Transverse colon (tissue), 4 donors: ENCODE measurements around the gene HSPA2. TPM values are rescaled to one million over a fixed set of nuclear protein-coding genes. Genes with fewer than 3 reads are reported as not detected.

ENCODE experiments used
- DNase-seq: peaks from one replicate; pipeline ENCODE4 v3.0.0-alpha.2; 2019
- H3K27ac ChIP-seq, 4 donors: fragments of 200-600 bp; sonication (generic); 2 replicates each; pipeline ENCODE4 v1.5.1; 2016 to 2018; ENCODE audit warnings: inconsistent platforms in 4 of 4
- H3K27me3 ChIP-seq: fragments of 200-600 bp; sonication (generic); 2 replicates; pipeline ENCODE4 v1.5.1; 2017; ENCODE audit warnings: inconsistent platforms
- H3K36me3 ChIP-seq, 4 donors: fragments of 200-600 bp; sonication (generic); 2 replicates each; pipeline ENCODE4 v1.5.1; 2017 to 2019; ENCODE audit warnings: inconsistent platforms in 4 of 4
- H3K4me1 ChIP-seq, 4 donors: fragments of 200-600 bp; sonication (generic); 2 replicates each; pipeline ENCODE4 v1.5.1; 2017 to 2020; ENCODE audit warnings: inconsistent platforms in 4 of 4
- H3K4me3 ChIP-seq, 4 donors: fragments of 200-600 bp; sonication (generic); 1 replicate in 1 of 4; 2 replicates in 3 of 4; pipeline versions ENCODE4 v1.5.1 to v1.6.1; 2017 to 2019; ENCODE audit warnings: inconsistent platforms in 4 of 4
- H3K9me3 ChIP-seq, 2 donors: fragments of 200-600 bp; sonication (generic); 2 replicates each; pipeline ENCODE4 v1.5.1; 2017 to 2019; ENCODE audit warnings: inconsistent platforms in 2 of 2
- EP300 ChIP-seq: sonication (generic); formaldehyde crosslinking; IDR thresholded peaks from one replicate; pipeline ENCODE4 v1.6.1; 2017; ENCODE audit warnings: antibody characterized with exemption, low read depth
- POLR2A ChIP-seq: fragments of 450-650 bp; IDR thresholded peaks from one replicate; pipeline ENCODE4 v1.6.1; 2016; ENCODE audit warnings: antibody characterized with exemption, mild to moderate bottlenecking, moderate library complexity
- POLR2AphosphoS5 ChIP-seq, 3 donors: sonication (generic); formaldehyde crosslinking; IDR thresholded peaks; one replicate each; pipeline ENCODE4 v1.6.1; 2016; ENCODE audit warnings: antibody characterized with exemption in 3 of 3
- WGBS, 2 donors: methylation state at CpG; one replicate each; pipeline ENCODE4 v1.1.5; 2018; ENCODE audit warnings: low coverage in 1 of 2; 5-methylcytosine and 5-hydroxymethylcytosine counted together
- in situ Hi-C, 4 donors: fragments of 200-750 bp; cut with MboI; loops; one replicate each; pipeline versions ENCODE4 v1.15.0 to v1.15.1; 2017; ENCODE audit warnings: low sequenced_read_pairs in 3 of 4, low pct_ligation_motif_present in 1 of 4, low pct_unique_long_range_greater_than_20kb in 1 of 4
- intact Hi-C: fragments of 100-400 bp; cut with DNase I; formaldehyde crosslinking; loops from one replicate; pipeline ENCODE4 v1.15.1; 2023; ENCODE audit warnings: low total_unique reads
- total RNA-seq, 4 donors: library from RNA; depleted of rRNA; stranded (reverse); fragments of >200 nt; gene quantifications; one replicate each; pipeline ENCODE4 v1.1.0, GENCODE V29; 2016
- TF ChIP-seq, protein P1 (sequence below), 5 experiments: fragments of 200-600 bp in 3 of 5; fragments of 450-650 bp in 2 of 5; sonication (generic) in 3 of 5; IDR thresholded peaks; 1 replicate in 2 of 5; 2 replicates in 3 of 5; pipeline ENCODE4 v1.5.1; 2016 to 2017; ENCODE audit warnings: antibody characterized with exemption in 5 of 5, inconsistent platforms in 3 of 5, mild to moderate bottlenecking in 2 of 5, moderate library complexity in 1 of 5

Gene HSPA2
- total RNA-seq, 4 donors from 2014 or later, result 28.1 to 61.5 (median 42.1) TPM

DNA sequence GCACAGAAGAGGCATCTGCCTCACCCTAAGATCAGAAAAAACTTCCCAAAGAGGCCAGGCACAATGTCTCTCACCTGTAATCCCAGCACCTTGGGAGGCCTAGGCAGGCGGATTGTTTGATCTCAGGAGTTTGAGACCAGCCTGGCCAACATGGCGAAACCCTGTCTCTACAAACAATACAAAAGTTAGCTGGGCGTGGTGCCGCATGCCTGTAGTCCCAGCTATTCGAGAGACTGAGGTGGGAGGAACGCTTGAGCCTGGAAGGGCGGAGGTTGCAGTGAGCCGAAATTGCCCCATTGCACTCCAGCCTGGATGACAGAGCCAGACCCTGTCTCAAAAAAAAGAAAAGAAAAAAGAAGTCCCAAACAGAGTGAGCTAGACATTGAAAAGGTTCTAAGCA lies 31.5 kb upstream of the HSPA2 start:
- intact Hi-C loops (no loop called here), in situ Hi-C loops (no loop called here)
- Histone ChIP-seq H3K27me3 (no peaks in the 10 kb centered on the region), H3K4me1 (peaks cover 0 to 65% (median 40%) of the 10 kb centered on the region in 4 donors), H3K4me3 (no peak overlapping the region), H3K9me3 (no peaks in the 10 kb centered on the region), H3K36me3 (no peaks in the 10 kb centered on the region), H3K27ac (no peak overlapping the region)
- DNase-seq, result no peak
- TF ChIP-seq EP300, result no peak
- TF ChIP-seq POLR2A, result no peak
- no peak for TF ChIP-seq POLR2AphosphoS5 (IDR thresholded peaks at IDR 0.05)
- TF ChIP-seq, protein P1, sequence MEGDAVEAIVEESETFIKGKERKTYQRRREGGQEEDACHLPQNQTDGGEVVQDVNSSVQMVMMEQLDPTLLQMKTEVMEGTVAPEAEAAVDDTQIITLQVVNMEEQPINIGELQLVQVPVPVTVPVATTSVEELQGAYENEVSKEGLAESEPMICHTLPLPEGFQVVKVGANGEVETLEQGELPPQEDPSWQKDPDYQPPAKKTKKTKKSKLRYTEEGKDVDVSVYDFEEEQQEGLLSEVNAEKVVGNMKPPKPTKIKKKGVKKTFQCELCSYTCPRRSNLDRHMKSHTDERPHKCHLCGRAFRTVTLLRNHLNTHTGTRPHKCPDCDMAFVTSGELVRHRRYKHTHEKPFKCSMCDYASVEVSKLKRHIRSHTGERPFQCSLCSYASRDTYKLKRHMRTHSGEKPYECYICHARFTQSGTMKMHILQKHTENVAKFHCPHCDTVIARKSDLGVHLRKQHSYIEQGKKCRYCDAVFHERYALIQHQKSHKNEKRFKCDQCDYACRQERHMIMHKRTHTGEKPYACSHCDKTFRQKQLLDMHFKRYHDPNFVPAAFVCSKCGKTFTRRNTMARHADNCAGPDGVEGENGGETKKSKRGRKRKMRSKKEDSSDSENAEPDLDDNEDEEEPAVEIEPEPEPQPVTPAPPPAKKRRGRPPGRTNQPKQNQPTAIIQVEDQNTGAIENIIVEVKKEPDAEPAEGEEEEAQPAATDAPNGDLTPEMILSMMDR (IDR thresholded peaks at IDR 0.05), result no peak
- 56 to 80% methylated on average over 3 to 8 of the region's 8 CpGs for WGBS, 2 donors

DNA sequence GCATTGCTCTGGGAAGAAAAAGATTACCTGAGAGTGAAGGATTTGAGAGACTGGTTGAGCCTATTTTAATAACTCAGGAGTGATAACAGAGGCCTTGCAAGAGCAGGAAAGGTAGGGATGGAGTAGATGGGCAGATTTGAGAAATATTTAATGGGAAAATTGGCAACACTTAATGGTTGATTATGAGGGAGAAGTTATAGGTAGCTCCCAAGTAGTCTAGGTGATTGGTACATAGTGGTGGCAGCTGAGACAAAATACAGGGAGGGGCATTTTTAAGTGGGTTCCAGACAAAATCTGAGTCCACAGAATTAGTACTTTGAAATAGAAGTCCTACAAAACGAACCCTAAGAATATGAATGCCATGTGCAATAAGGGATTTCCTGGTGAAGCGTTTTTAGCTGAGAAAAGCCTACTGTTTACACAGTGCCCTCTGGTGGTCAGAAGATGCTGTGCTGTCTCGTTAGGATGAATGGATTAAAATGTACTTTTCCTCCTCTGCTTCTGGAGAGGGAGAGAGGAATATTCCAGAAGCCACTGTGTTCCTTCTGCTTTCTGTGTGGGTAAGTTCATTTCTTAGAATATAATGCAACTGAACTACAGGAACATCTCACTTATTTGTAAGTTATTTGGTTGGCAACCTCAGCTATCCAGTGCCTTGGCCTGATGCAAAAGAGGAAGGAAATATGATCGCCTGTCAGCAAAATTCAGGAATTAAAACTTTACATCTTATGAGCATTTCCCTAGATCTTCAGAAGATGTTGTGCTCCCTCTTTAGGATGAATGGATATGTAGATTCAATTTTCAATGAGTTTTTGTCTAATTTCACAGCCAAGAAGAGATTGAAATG lies 29.5 kb upstream of the HSPA2 start:
- Histone ChIP-seq H3K4me3 (no peak overlapping the region), H3K27ac (peak overlapping the region; percentile 13 to 35 (median 31)), H3K27me3 (no peaks in the 10 kb centered on the region), H3K36me3 (no peaks in the 10 kb centered on the region), H3K4me1 (peaks cover 0 to 81% (median 47%) of the 10 kb centered on the region in 4 donors), H3K9me3 (no peaks in the 10 kb centered on the region)
- peak; percentile 77 for DNase-seq
- peak in 1 of 3 donors; percentile 7 for TF ChIP-seq POLR2AphosphoS5 (IDR thresholded peaks at IDR 0.05)
- TF ChIP-seq, protein P1 (IDR thresholded peaks at IDR 0.05), result peak; percentile 86 to 96 (median 90)
- TF ChIP-seq POLR2A, result no peak
- in situ Hi-C loops (no loop called here), intact Hi-C loops (no loop called here)
- 20 to 23% methylated on average over 4 of the region's 4 CpGs for WGBS, 2 donors

DNA sequence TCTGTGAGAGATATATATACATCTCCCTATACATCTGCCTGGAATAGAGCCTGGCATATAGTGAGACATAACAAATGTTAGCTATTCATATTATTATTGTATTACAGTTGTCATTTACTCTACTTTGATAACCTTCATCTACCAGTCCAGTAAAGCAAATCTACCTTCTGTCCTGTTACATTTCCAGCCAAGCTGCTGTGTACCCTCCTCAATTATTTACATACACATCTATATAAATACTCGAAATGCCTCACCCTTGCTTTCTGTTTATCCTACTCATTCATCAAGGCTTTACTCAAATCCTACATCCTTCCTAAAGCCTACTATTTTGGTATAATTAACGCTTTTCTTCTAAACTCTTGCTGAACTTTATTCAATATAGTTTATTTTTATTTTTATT lies 27.3 kb upstream of the HSPA2 start:
- no peaks in the 10 kb centered on the region for H3K36me3 ChIP-seq
- TF ChIP-seq POLR2AphosphoS5 (IDR thresholded peaks at IDR 0.05) (no peak), POLR2A (no peak), EP300 (no peak)
- TF ChIP-seq, protein P1 (IDR thresholded peaks at IDR 0.05), result no peak
- no peaks in the 10 kb centered on the region for H3K27me3 ChIP-seq
- H3K4me1 ChIP-seq, result peaks cover 0 to 71% (median 33%) of the 10 kb centered on the region in 4 donors
- H3K4me3 ChIP-seq, result no peak overlapping the region
- H3K9me3 ChIP-seq, result no peaks in the 10 kb centered on the region
- H3K27ac ChIP-seq, result no peak overlapping the region
- 79 to 91% methylated on average over 2 of the region's 2 CpGs for WGBS, 2 donors
- in situ Hi-C loops, result no loop called here
- DNase-seq, result no peak
- intact Hi-C loops, result no loop called here

DNA sequence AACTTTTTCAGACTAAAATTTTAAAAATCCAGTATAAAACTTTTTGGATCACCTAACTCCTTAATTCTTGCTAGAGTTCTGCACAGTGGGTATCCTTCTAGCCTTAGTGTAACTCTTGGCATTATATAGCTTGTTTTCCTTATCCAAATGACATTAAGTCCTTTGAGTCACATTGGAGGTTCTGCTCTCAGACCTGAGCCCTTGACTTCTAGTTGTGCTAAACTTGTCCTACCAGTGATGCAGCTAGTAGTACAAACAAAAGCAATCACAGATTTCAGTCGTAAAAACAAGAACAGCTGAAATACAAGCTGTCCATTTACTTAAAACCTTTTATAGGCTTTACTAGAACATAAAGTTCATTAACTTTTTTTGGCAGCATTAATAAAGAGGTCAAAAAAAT lies 25.5 kb upstream of the HSPA2 start:
- H3K27me3 ChIP-seq, result no peaks in the 10 kb centered on the region
- TF ChIP-seq POLR2A (no peak), EP300 (no peak), POLR2AphosphoS5 (IDR thresholded peaks at IDR 0.05) (no peak)
- TF ChIP-seq, protein P1 (IDR thresholded peaks at IDR 0.05), result no peak
- peak overlapping the region in 3 of 4 donors; percentile 4 to 55 (median 14) for H3K27ac ChIP-seq
- 26 to 30% methylated on average over 1 of the region's 1 CpG for WGBS, 2 donors
- intact Hi-C loops, result no loop called here
- in situ Hi-C loops, result no loop called here
- H3K9me3 ChIP-seq, result no peaks in the 10 kb centered on the region
- no peak for DNase-seq
- H3K4me1 ChIP-seq, result peaks cover 0 to 58% (median 29%) of the 10 kb centered on the region in 4 donors
- H3K36me3 ChIP-seq, result no peaks in the 10 kb centered on the region
- H3K4me3 ChIP-seq, result no peak overlapping the region
